Measurements from ENCODE around the gene APOC3.

The APOC3 gene

DNA sequence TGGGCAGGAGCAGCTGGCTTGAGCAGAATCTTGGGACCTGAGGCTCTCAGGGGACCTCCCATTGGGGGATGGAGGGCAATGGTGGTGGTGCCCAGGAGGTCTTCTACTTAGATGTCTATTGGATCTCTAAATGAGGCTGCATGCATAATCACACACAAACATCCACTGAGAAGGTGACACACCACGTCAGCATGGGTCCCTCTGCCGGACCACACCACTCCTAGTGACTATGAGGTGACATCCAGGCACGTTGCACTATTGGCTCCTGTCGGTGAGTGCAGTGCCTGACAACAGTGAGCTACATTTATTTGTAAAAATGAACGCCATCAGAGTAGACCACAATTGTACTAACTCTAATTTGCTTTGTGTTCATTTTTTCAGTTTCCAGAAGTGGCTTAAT lies 4.3 kb upstream of the APOC3 start:
- Histone ChIP-seq H3K4me2 (ENCODE audit: low read length) (no peak overlapping the region), H3K4me1 (no peaks in the 10 kb centered on the region), H3K9me3 (ENCODE audit: control insufficient read depth, low read length) (no peaks in the 10 kb centered on the region), H3K27me3 (ENCODE audit: control insufficient read depth, insufficient read depth, low read length) (no peaks in the 10 kb centered on the region), H3K36me3 (ENCODE audit: control insufficient read depth, insufficient read depth, low read length) (no peaks in the 10 kb centered on the region), H3K79me2 (no peaks in the 10 kb centered on the region), H3K4me3 (ENCODE audit: low read depth, low read length) (no peak overlapping the region), H3K9ac (no peak overlapping the region), H3K27ac (no peak overlapping the region), H2AFZ (no peak overlapping the region)
- TF ChIP-seq, protein P1, sequence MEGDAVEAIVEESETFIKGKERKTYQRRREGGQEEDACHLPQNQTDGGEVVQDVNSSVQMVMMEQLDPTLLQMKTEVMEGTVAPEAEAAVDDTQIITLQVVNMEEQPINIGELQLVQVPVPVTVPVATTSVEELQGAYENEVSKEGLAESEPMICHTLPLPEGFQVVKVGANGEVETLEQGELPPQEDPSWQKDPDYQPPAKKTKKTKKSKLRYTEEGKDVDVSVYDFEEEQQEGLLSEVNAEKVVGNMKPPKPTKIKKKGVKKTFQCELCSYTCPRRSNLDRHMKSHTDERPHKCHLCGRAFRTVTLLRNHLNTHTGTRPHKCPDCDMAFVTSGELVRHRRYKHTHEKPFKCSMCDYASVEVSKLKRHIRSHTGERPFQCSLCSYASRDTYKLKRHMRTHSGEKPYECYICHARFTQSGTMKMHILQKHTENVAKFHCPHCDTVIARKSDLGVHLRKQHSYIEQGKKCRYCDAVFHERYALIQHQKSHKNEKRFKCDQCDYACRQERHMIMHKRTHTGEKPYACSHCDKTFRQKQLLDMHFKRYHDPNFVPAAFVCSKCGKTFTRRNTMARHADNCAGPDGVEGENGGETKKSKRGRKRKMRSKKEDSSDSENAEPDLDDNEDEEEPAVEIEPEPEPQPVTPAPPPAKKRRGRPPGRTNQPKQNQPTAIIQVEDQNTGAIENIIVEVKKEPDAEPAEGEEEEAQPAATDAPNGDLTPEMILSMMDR (IDR thresholded peaks at IDR 0.05) = no peak

DNA sequence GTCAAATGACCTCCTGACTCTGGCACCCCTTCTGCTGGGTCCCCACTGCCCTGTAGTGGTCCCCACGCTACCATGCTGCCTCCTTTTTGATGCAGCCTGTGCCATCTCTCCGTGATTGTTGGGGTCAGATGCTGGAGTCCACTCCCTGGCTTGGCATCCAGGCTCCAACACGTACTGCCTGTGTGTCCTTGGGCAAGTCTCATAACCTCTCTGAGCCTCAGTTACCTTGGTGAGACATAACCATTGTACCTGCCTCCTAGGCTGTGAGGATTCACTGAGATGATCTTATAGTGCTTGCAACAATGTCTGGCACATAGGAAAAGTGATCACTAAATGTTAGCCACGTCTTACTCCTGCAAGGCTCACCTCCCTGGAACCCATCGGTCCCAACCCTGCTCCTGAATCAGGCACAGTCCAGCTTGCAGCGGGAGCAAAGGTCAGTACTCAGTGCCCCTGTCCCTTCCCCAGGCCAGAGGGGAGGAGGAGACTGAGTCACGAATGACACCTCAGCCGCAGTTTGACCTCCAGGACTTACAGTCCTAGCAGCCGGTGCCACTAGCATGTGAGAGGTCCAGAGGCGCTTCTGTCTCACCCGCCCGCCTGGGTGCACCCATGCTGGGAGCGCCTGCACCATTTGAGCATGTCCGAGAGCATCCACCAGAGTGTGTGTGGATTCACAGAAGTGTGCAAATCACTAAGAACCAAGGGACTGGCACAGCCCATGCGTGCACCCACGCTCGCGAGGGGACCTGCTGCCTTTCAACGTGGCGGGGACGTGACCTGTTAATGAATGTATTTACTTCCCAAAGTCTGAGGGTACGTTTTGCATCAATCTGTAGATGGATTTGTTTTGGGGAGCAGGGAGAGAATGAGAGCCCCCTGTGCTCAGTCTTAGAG lies 3.6 kb upstream of the APOC3 start:
- TF ChIP-seq, protein P1 (IDR thresholded peaks at IDR 0.05) = no peak
- Histone ChIP-seq H2AFZ (no peak overlapping the region), H3K27ac (no peak overlapping the region), H3K4me1 (no peaks in the 10 kb centered on the region), H3K27me3 (ENCODE audit: control insufficient read depth, insufficient read depth, low read length) (no peaks in the 10 kb centered on the region), H3K4me3 (ENCODE audit: low read depth, low read length) (no peak overlapping the region), H3K9ac (no peak overlapping the region), H3K36me3 (ENCODE audit: control insufficient read depth, insufficient read depth, low read length) (no peaks in the 10 kb centered on the region), H3K79me2 (no peaks in the 10 kb centered on the region), H3K9me3 (ENCODE audit: control insufficient read depth, low read length) (no peaks in the 10 kb centered on the region), H3K4me2 (ENCODE audit: low read length) (no peak overlapping the region)

DNA sequence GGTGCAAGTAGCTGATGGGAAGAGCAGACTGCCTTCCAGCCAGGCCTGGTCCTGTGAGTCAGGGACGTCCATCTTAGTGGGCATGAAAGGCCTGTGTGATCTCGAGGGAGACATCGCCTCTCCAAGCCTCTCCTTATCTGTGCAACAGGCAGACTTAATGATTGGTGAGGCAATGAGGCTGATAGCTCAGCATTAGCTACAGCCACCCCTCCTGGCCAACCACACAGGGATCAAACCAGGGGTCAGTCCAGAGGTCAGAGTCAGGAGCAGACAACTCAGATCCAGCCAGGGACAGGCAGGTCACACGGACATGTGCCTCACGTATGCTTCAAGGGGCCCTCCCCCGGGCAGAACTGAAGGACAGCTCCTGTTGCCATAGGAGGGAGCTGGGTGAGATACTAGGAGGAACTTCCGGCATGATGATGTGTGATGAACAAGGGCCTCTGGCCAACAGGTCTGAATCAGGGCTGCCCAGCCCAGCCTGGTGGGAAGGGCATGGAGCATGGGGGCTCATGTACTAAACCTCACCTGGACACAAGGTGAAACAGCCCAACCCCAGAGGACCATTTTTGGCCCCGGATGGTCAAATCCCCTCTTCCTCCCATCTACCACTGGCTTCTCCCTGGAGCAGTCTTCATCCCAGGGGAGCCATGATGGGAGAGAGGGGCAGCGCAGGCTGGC lies 2.8 kb upstream of the APOC3 start:
- Histone ChIP-seq H3K4me2 (ENCODE audit: low read length) (no peak overlapping the region), H3K79me2 (no peaks in the 10 kb centered on the region), H3K4me3 (ENCODE audit: low read depth, low read length) (no peak overlapping the region), H3K9ac (no peak overlapping the region), H3K27me3 (ENCODE audit: control insufficient read depth, insufficient read depth, low read length) (no peaks in the 10 kb centered on the region), H3K27ac (no peak overlapping the region), H3K4me1 (no peaks in the 10 kb centered on the region), H2AFZ (no peak overlapping the region), H3K36me3 (ENCODE audit: control insufficient read depth, insufficient read depth, low read length) (no peaks in the 10 kb centered on the region), H3K9me3 (ENCODE audit: control insufficient read depth, low read length) (no peaks in the 10 kb centered on the region)
- TF ChIP-seq, protein P1 (IDR thresholded peaks at IDR 0.05) = no peak

DNA sequence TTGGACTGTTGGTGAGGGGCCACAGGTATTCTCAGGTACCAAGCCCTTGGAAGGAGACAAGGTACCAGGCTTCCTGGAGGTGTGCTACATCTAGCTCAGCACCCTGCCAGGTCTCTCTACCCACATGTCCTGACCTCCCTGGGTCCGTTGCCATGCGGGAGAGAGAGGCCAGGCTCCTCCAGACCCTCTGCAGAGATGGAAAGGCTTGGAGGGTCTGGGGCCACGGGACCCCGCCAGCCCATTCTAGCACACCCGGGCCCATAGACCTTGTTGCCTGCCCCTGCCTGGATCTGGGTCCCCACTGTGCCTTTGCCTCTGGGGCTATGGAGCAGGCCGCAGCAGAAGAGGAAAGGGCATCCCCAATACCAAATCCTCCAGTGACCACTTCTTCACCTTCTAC lies 2.2 kb upstream of the APOC3 start:
- Histone ChIP-seq H3K4me2 (ENCODE audit: low read length) (no peak overlapping the region), H3K4me3 (ENCODE audit: low read depth, low read length) (no peak overlapping the region), H3K4me1 (no peaks in the 10 kb centered on the region), H3K9ac (no peak overlapping the region), H3K36me3 (ENCODE audit: control insufficient read depth, insufficient read depth, low read length) (no peaks in the 10 kb centered on the region), H3K9me3 (ENCODE audit: control insufficient read depth, low read length) (no peaks in the 10 kb centered on the region), H3K27ac (no peak overlapping the region), H3K79me2 (no peaks in the 10 kb centered on the region), H3K27me3 (ENCODE audit: control insufficient read depth, insufficient read depth, low read length) (no peaks in the 10 kb centered on the region), H2AFZ (no peak overlapping the region)
- TF ChIP-seq, protein P1 (IDR thresholded peaks at IDR 0.05) = no peak
